Prostate gland (tissue), 2 donors: ENCODE data around the gene ABCC4.

Experiments
- CTCF ChIP-seq, 4 experiments: fragments of 200-600 bp in 2 of 4; fragments of 450-650 bp in 2 of 4; sonication (generic) in 2 of 4; IDR thresholded peaks; 1 replicate in 3 of 4; 2 replicates in 1 of 4; pipeline ENCODE4 v1.5.1; 2016 to 2019; ENCODE audit warnings: antibody characterized with exemption in 4 of 4, mild to moderate bottlenecking in 2 of 4, moderate library complexity in 2 of 4
- POLR2A ChIP-seq: fragments of 450-650 bp; IDR thresholded peaks from one replicate; pipeline ENCODE4 v1.6.1; 2016; ENCODE audit warnings: antibody characterized with exemption, mild to moderate bottlenecking
- POLR2AphosphoS5 ChIP-seq: sonication (generic); formaldehyde crosslinking; IDR thresholded peaks from one replicate; pipeline ENCODE4 v1.6.1; 2017; ENCODE audit warnings: antibody characterized with exemption

GRCh38 chr13:95325485-95325884 lies 24.2 kb upstream of the ABCC4 start:
- TF ChIP-seq CTCF (IDR thresholded peaks at IDR 0.05) = no peak
- no peak for TF ChIP-seq POLR2A
- no peak for TF ChIP-seq POLR2AphosphoS5
